ENCODE results near the gene MYO16.

MYO16 gene

DNA sequence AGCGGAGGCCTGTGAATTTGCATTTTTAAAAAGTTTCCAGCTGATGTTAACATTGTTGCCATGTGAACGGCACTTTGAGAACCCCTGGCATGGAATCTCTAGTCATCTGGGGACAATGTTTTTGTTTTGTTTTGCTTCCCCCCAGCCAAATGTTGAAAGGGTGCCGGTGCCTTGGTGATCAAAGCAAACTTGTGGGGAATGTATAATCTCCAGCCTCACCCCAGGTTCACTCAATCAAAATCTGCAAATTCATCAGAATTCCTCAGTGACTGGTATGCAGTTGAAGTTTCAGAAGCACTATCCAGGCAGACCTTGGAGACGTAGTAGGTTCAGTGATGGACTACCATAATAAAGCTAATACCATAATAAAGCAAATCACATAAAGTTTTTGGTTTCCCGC, 428.7 kb downstream of the MYO16 start:
- no peaks in the 10 kb centered on the region for H3K9me3 ChIP-seq (ENCODE audit: insufficient read depth, low read depth, low read length)
- no peaks in the 10 kb centered on the region for H4K20me1 ChIP-seq (ENCODE audit: insufficient read depth, low read length, poor library complexity, severe bottlenecking)
- H3K4me1 ChIP-seq (ENCODE audit: insufficient read depth, low read length, poor library complexity, severe bottlenecking): no peaks in the 10 kb centered on the region
- H3K36me3 ChIP-seq (ENCODE audit: insufficient read depth, low read length): no peaks in the 10 kb centered on the region
- TF ChIP-seq EZH2phosphoT487 (IDR thresholded peaks at IDR 0.05; ENCODE audit: borderline replicate concordance): no peak
- TF ChIP-seq CTCF (conservative IDR thresholded peaks at IDR 0.05; ENCODE audit: low read length): no peak
- H3K27me3 ChIP-seq (ENCODE audit: insufficient read depth, low read length, poor library complexity, severe bottlenecking): no peaks in the 10 kb centered on the region
- H2AFZ ChIP-seq (ENCODE audit: low read length): no peak overlapping the region
- no peaks in the 10 kb centered on the region for H3K79me2 ChIP-seq (ENCODE audit: insufficient read depth, low read length)
- no peak overlapping the region for H3K4me2 ChIP-seq (ENCODE audit: low read depth, low read length, poor library complexity, severe bottlenecking)
- H3K9ac ChIP-seq (ENCODE audit: low read depth, low read length, poor library complexity, severe bottlenecking): no peak overlapping the region
- H3K9me2 ChIP-seq (replicated peaks; ENCODE audit: low read depth, low read length): no peaks in the 10 kb centered on the region
- H3F3A ChIP-seq (ENCODE audit: low read depth): no peaks in the 10 kb centered on the region
- H3K4me3 ChIP-seq (ENCODE audit: low read length, poor library complexity, severe bottlenecking): no peak overlapping the region

DNA sequence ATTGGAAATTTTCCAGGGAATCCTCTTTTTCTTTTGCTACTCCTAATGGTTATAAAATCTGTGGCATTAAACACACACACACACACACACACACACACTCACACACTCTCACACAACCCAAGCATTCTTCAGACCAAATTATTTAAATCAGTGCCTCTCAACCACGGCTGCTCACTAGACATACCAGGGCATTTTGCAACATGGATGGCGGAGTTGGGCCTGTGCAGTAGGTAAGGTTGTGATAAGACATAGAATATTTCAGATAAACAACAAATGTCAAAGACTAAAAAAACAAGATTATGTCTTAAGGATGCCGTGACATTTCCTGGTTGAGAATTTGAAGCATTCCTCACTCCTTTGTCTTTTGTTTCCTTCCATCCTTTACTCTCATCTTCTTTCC, 443.1 kb downstream of the MYO16 start:
- Histone ChIP-seq H4K20me1 (ENCODE audit: insufficient read depth, low read length, poor library complexity, severe bottlenecking) (no peaks in the 10 kb centered on the region), H3K9me3 (ENCODE audit: insufficient read depth, low read depth, low read length) (no peaks in the 10 kb centered on the region), H3K4me2 (ENCODE audit: low read depth, low read length, poor library complexity, severe bottlenecking) (no peak overlapping the region), H3K4me1 (ENCODE audit: insufficient read depth, low read length, poor library complexity, severe bottlenecking) (no peaks in the 10 kb centered on the region), H3F3A (ENCODE audit: low read depth) (no peaks in the 10 kb centered on the region), H3K27me3 (ENCODE audit: insufficient read depth, low read length, poor library complexity, severe bottlenecking) (no peaks in the 10 kb centered on the region), H3K36me3 (ENCODE audit: insufficient read depth, low read length) (no peaks in the 10 kb centered on the region), H3K9ac (ENCODE audit: low read depth, low read length, poor library complexity, severe bottlenecking) (no peak overlapping the region), H3K4me3 (ENCODE audit: low read length, poor library complexity, severe bottlenecking) (no peak overlapping the region), H2AFZ (ENCODE audit: low read length) (no peak overlapping the region), H3K79me2 (ENCODE audit: insufficient read depth, low read length) (no peaks in the 10 kb centered on the region), H3K9me2 (replicated peaks; ENCODE audit: low read depth, low read length) (no peaks in the 10 kb centered on the region)
- no peak for TF ChIP-seq EZH2phosphoT487 (IDR thresholded peaks at IDR 0.05; ENCODE audit: borderline replicate concordance)
- no peak for TF ChIP-seq CTCF (conservative IDR thresholded peaks at IDR 0.05; ENCODE audit: low read length)

DNA sequence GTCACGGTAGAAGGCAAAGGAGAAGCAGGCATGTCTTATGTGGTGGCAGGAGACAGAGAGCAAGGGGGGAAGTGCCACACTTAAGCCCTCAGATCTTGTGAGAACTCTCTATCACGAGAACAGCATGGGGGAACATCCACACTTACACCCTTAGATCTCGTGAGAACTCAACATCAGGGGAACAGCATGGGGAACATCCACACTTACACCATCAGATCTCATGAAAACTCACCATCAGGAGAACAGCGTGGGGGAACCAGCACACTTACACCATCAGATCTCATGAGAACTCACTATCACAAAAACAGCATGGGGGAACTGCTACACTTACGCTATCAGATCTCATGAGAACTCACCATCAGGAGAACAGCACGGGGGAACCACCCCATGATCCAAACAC, 445.0 kb downstream of the MYO16 start:
- Histone ChIP-seq H3K27me3 (ENCODE audit: insufficient read depth, low read length, poor library complexity, severe bottlenecking) (no peaks in the 10 kb centered on the region), H3K79me2 (ENCODE audit: insufficient read depth, low read length) (no peaks in the 10 kb centered on the region), H3K4me3 (ENCODE audit: low read length, poor library complexity, severe bottlenecking) (no peak overlapping the region), H3K4me1 (ENCODE audit: insufficient read depth, low read length, poor library complexity, severe bottlenecking) (no peaks in the 10 kb centered on the region), H3K9me2 (replicated peaks; ENCODE audit: low read depth, low read length) (no peaks in the 10 kb centered on the region), H3K4me2 (ENCODE audit: low read depth, low read length, poor library complexity, severe bottlenecking) (no peak overlapping the region), H3K9me3 (ENCODE audit: insufficient read depth, low read depth, low read length) (no peaks in the 10 kb centered on the region), H3K36me3 (ENCODE audit: insufficient read depth, low read length) (no peaks in the 10 kb centered on the region), H3F3A (ENCODE audit: low read depth) (no peaks in the 10 kb centered on the region), H4K20me1 (ENCODE audit: insufficient read depth, low read length, poor library complexity, severe bottlenecking) (no peaks in the 10 kb centered on the region), H3K9ac (ENCODE audit: low read depth, low read length, poor library complexity, severe bottlenecking) (no peak overlapping the region), H2AFZ (ENCODE audit: low read length) (no peak overlapping the region)
- TF ChIP-seq EZH2phosphoT487 (IDR thresholded peaks at IDR 0.05; ENCODE audit: borderline replicate concordance): no peak
- TF ChIP-seq CTCF (conservative IDR thresholded peaks at IDR 0.05; ENCODE audit: low read length): no peak
